ENCODE data around the gene CDKL4.
A peak's percentile ranks its signal among the peaks of the same experiment; 100 is the strongest.
"Not testable (repeated sequence)": the region's sequence is repeated elsewhere in the genome, so short reads cannot be mapped to it uniquely, and the experiment has no call there.

The CDKL4 gene

GRCh38 chr2:39176997-39177396 lies 66.8 kb downstream of the CDKL4 start:
- no peak for DNase-seq

- DNase-seq = no peak
These were observed 68.6 kb downstream of the CDKL4 start for GRCh38 chr2:39175026-39175812.

GRCh38 chr2:39174022-39174421 lies 69.7 kb downstream of the CDKL4 start:
- no peak for DNase-seq

GRCh38 chr2:39172047-39172706 lies 71.6 kb downstream of the CDKL4 start:
- not testable (repeated sequence) for DNase-seq

- no peak for DNase-seq
These were observed 72.1 kb downstream of the CDKL4 start for GRCh38 chr2:39171621-39172020.

GRCh38 chr2:39164089-39164488 lies 79.7 kb downstream of the CDKL4 start:
- no peak for DNase-seq

- DNase-seq = no peak
These were observed 82.8 kb downstream of the CDKL4 start for GRCh38 chr2:39160982-39161381.

- no peak for DNase-seq
These were observed 84.5 kb downstream of the CDKL4 start for GRCh38 chr2:39159283-39159682.

- DNase-seq = no peak
These were observed 85.4 kb downstream of the CDKL4 start for GRCh38 chr2:39158351-39158750.

- DNase-seq = no peak
These were observed 86.9 kb downstream of the CDKL4 start for GRCh38 chr2:39156846-39157245.

- DNase-seq = no peak
These were observed 87.7 kb downstream of the CDKL4 start for GRCh38 chr2:39156107-39156506.

- not testable (repeated sequence) for DNase-seq
These were observed 88.2 kb downstream of the CDKL4 start for GRCh38 chr2:39155573-39155972.

- no peak for DNase-seq
These were observed 88.8 kb downstream of the CDKL4 start for GRCh38 chr2:39154944-39155343.

GRCh38 chr2:39153312-39153711 lies 90.5 kb downstream of the CDKL4 start:
- no peak for DNase-seq

GRCh38 chr2:39152504-39152903 lies 91.3 kb downstream of the CDKL4 start:
- DNase-seq = peak; percentile 65

- DNase-seq = no peak
These were observed 92.8 kb downstream of the CDKL4 start for GRCh38 chr2:39150890-39151497.

- DNase-seq = peak; percentile 89
These were observed 93.6 kb downstream of the CDKL4 start for GRCh38 chr2:39150102-39150562.

- no peak for DNase-seq
These were observed 97.1 kb downstream of the CDKL4 start for GRCh38 chr2:39146630-39147029.

- no peak for DNase-seq
These were observed 97.8 kb downstream of the CDKL4 start for GRCh38 chr2:39145906-39146421.

GRCh38 chr2:39144416-39144815 lies 99.4 kb downstream of the CDKL4 start:
- no peak for DNase-seq

- no peak for DNase-seq
These were observed 100.7 kb downstream of the CDKL4 start for GRCh38 chr2:39142904-39143605.

GRCh38 chr2:39141334-39142271 lies 102.2 kb downstream of the CDKL4 start:
- peak; percentile 95 for DNase-seq
